22Rv1 (cell line): ENCODE data around the gene DPRX.

Experiments used
- ZFX ChIP-seq: fragments of 450-650 bp; IDR thresholded peaks from 2 replicates; pipeline ENCODE4 v1.6.1; 2017; ENCODE audit warnings: antibody characterized with exemption, borderline replicate concordance
- TF ChIP-seq, protein P1 (sequence below): fragments of 450-650 bp; IDR thresholded peaks from 2 replicates; pipeline ENCODE4 v1.5.1; 2017; ENCODE audit warnings: mild to moderate bottlenecking

DNA sequence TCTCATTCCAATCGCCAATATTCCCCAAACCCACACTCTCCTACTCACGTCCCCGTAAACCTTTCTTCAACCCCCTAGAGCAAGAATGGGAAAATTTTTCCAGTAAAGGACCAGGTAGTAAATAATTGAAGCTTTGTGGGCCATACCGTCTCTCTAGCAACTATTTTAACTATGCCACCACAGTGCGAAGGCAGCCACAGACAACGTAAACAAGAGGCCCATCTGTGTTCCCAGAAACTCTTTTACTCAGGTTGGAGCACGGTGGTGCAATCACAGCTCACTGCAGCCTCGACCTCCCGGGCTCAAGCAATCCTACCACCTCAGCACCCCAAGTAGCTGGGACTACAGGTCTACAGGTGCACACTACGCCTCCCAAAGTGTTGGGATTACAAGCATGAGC lies 3.0 kb downstream of the DPRX start:
- TF ChIP-seq, protein P1, sequence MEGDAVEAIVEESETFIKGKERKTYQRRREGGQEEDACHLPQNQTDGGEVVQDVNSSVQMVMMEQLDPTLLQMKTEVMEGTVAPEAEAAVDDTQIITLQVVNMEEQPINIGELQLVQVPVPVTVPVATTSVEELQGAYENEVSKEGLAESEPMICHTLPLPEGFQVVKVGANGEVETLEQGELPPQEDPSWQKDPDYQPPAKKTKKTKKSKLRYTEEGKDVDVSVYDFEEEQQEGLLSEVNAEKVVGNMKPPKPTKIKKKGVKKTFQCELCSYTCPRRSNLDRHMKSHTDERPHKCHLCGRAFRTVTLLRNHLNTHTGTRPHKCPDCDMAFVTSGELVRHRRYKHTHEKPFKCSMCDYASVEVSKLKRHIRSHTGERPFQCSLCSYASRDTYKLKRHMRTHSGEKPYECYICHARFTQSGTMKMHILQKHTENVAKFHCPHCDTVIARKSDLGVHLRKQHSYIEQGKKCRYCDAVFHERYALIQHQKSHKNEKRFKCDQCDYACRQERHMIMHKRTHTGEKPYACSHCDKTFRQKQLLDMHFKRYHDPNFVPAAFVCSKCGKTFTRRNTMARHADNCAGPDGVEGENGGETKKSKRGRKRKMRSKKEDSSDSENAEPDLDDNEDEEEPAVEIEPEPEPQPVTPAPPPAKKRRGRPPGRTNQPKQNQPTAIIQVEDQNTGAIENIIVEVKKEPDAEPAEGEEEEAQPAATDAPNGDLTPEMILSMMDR = no peak
- no peak for TF ChIP-seq ZFX
